Mesothelial cell of epicardium (in vitro differentiated cells): ENCODE data around the gene LRRC1. TPM values are rescaled to one million over a fixed set of nuclear protein-coding genes. Genes with fewer than 3 reads are reported as not detected.

Experiments used
- DNase-seq, 2 experiments: peaks; one replicate each; pipeline ENCODE4 v3.0.0; 2021; ENCODE audit warnings: low spot score in 2 of 2; ENCODE audit not compliant: unreplicated experiment in 2 of 2
- H3K27ac Mint-ChIP-seq: 2 replicates; pipeline ENCODE4 v1.8.0; 2021; ENCODE audit warnings: mixed read lengths
- H3K27me3 Mint-ChIP-seq: 2 replicates; pipeline ENCODE4 v1.8.0; 2021; ENCODE audit warnings: low read depth, mixed read lengths
- H3K36me3 Mint-ChIP-seq: 2 replicates; pipeline ENCODE4 v1.8.0; 2021; ENCODE audit warnings: mixed read lengths
- H3K4me1 Mint-ChIP-seq: 2 replicates; pipeline ENCODE4 v1.8.0; 2021; ENCODE audit warnings: mixed read lengths
- H3K4me3 Mint-ChIP-seq: 2 replicates; pipeline ENCODE4 v1.8.0; 2021; ENCODE audit warnings: mild to moderate bottlenecking, moderate library complexity, mixed read lengths
- H3K9me3 Mint-ChIP-seq: 2 replicates; pipeline ENCODE4 v1.8.0; 2021; ENCODE audit warnings: mixed read lengths
- CTCF ChIP-seq: fragments of 200-600 bp; sonication (generic); IDR thresholded peaks from one replicate; pipeline ENCODE4 v1.5.0; 2021; ENCODE audit warnings: antibody characterized with exemption; ENCODE audit not compliant: unreplicated experiment
- total RNA-seq: library from RNA; stranded (reverse); gene quantifications from 3 replicates; pipeline ENCODE4 v1.2.1, GENCODE V29; 2021

LRRC1 gene
- total RNA-seq, 1 donor from 2014 or later, result 30.4 TPM

DNA sequence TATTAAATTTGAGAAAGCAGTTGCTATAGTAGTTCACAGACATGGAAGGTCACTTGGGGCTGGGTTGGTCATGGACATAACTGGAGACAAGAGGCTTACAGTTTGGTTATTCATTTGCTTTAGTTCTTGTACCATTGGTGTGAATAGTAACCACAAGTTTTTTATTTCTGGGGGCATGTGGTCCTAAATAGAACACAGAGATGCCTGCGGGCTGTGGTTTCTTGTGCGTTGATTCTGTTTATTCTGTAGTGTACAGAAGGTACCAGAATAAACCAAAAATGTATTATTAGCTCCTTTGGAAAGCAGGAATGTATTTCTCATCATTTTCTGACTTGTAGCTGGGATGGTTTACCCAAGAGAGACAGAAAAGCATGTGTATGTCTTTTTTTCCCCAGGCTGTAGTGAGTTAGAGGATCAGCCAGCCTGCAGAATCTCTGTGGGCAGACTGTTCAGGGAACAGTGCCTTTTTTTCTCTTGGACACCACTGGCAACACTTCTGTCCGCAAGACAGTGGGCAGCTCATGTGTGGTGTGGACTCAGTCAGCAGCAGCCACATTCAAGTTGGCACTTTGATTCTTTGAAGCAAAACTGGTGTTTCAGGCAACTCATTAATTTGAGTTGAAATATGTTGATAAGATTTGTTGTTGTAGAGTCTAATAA lies 122.1 kb downstream of the LRRC1 start:
- no peak overlapping the region for H3K27ac Mint-ChIP-seq
- no peaks in the 10 kb centered on the region for H3K9me3 Mint-ChIP-seq
- no peaks in the 10 kb centered on the region for H3K27me3 Mint-ChIP-seq
- no peak for TF ChIP-seq CTCF
- DNase-seq, result no peak
- peaks cover 26% of the 10 kb centered on the region for H3K36me3 Mint-ChIP-seq
- no peak overlapping the region for H3K4me3 Mint-ChIP-seq
- H3K4me1 Mint-ChIP-seq, result peaks cover 20% of the 10 kb centered on the region

DNA sequence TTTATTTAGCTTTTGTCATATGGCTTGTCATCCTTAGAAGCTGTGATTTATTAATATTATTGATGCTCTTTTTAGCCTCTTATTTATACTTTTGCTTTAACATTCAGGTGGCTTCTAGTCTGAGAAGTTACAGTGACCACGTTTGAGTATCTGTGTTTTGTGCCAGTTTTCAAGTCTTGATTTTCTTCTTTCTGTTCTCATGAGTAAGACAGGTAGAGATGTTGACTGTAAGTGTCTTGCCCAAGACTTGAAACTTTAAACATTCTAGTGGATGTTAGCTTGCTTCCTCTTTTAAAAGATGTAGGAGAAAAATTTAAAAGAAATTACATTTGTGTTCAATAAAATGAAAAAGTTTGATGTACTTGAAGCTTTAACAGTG lies 122.6 kb downstream of the LRRC1 start:
- no peak overlapping the region for H3K4me3 Mint-ChIP-seq
- no peak for TF ChIP-seq CTCF
- peaks cover 26% of the 10 kb centered on the region for H3K36me3 Mint-ChIP-seq
- DNase-seq, result no peak
- no peak overlapping the region for H3K27ac Mint-ChIP-seq
- no peaks in the 10 kb centered on the region for H3K9me3 Mint-ChIP-seq
- peaks cover 22% of the 10 kb centered on the region for H3K4me1 Mint-ChIP-seq
- H3K27me3 Mint-ChIP-seq, result no peaks in the 10 kb centered on the region

DNA sequence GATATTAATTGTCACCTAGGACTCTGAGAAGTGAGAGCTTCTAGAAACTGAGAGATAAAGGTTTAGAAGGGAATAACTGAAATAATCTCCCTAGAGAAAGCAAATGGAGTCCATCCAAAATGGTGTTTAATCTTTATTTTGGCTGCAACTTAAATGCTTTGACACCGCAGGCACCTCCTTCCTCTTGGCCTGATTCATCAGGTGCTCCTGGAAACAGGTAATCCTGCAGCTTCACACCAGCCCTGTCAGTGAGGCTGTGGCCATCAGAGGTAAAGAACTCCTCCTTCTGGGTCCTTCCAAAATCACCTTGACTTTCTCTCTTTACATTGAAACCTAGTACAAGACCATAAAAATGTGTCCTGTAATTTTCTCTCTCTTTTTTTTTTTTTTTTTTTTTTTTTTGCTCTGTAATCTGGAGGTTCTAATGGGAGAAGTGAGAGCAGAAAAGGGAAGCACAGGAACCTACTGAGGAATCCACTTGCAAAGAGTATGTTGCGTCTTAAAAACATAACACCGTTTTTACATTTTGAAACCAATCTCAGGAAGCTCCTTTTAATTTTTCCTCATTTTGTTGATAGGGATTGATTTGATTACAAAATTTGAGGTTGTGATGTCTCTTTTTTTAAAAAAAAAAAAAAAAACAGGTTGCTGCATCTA lies 124.2 kb downstream of the LRRC1 start:
- Mint-ChIP-seq H3K36me3 (peaks cover 23% of the 10 kb centered on the region), H3K9me3 (no peaks in the 10 kb centered on the region), H3K27ac (no peak overlapping the region), H3K4me3 (no peak overlapping the region), H3K27me3 (no peaks in the 10 kb centered on the region), H3K4me1 (peaks cover 27% of the 10 kb centered on the region)
- no peak for DNase-seq
- no peak for TF ChIP-seq CTCF

DNA sequence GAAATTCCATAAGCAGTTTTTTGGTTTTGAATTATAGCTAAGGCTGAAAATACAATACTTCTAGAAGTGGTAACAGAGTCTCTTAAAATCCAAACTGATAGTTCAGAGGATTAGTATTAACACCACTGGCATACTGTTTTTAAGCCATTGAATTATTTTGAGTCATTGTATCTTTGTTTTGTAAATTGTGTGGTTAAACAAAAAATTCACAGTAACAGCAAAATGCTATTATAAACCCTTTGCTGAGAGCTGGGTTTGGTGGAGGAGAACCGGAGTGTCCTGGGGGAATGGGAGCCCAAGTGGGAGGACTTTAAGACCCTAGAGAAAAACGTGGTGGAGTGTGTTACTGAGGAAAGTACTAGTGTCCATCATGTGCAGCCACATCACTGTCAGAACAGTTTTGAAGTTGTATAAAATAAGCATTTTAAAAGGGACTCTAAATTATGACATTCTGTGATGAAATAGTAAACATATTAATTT lies 125.1 kb downstream of the LRRC1 start:
- Mint-ChIP-seq H3K4me3 (no peak overlapping the region), H3K36me3 (peaks cover 17% of the 10 kb centered on the region), H3K9me3 (no peaks in the 10 kb centered on the region), H3K4me1 (peaks cover 32% of the 10 kb centered on the region), H3K27ac (peak overlapping the region; percentile 18), H3K27me3 (no peaks in the 10 kb centered on the region)
- DNase-seq, result no peak
- TF ChIP-seq CTCF, result no peak

DNA sequence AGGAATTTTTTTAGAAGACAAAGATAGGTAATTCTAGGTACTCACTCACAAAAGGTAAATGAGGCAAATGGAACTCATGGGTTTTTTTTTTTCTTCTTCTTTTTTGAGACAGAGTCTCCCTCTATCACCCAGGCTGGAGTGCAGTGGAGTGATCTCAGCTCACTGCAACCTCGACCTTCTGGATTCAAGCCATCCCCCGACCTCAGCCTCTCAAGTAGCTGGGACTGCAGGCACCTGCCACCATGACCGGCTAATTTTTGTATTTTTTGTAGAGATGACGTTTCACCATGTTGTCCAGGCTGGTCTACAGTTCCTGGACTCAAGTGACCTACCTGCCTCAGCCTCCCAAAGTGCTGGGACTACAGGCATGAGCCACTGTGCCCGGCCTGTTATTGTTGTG lies 126.1 kb downstream of the LRRC1 start:
- Mint-ChIP-seq H3K4me3 (no peak overlapping the region), H3K27ac (no peak overlapping the region), H3K4me1 (peaks cover 36% of the 10 kb centered on the region), H3K27me3 (no peaks in the 10 kb centered on the region), H3K36me3 (peaks cover 17% of the 10 kb centered on the region), H3K9me3 (no peaks in the 10 kb centered on the region)
- DNase-seq, result no peak
- no peak for TF ChIP-seq CTCF
